Activated CD4-positive, alpha-beta T cell treated with anti-CD3 and anti-CD28 coated beads, Interleukin-2, amount 50 U/mL, for 4 hours (primary cell): ENCODE results near the gene CCL14.
A peak's percentile ranks its signal among the peaks of the same experiment; 100 is the strongest.

Experiments used
- DNase-seq, 2 experiments: peaks; one replicate each; pipeline ENCODE4 v3.0.0-alpha.2; 2020

CCL14 gene

DNA sequence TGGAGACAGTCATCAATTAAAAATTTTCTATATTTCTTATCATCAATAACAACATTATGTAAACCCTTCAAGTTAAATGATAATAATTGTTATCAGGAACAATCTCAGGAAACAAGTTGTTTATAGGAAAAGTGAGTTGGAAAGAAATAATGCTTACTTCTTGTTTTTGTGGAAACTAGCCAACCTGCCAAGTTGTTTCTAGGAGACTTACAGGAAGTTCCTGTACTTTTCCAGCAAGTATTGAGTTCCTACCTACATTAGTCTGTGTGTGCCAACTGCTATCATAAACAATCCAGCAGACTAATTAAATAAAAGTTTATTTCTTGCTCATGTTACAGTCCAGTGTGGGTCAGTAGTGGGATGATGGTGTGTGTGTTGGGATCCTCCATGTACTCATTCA is 1.6 kb upstream of the CCL14 start:
- DNase-seq = no peak

DNA sequence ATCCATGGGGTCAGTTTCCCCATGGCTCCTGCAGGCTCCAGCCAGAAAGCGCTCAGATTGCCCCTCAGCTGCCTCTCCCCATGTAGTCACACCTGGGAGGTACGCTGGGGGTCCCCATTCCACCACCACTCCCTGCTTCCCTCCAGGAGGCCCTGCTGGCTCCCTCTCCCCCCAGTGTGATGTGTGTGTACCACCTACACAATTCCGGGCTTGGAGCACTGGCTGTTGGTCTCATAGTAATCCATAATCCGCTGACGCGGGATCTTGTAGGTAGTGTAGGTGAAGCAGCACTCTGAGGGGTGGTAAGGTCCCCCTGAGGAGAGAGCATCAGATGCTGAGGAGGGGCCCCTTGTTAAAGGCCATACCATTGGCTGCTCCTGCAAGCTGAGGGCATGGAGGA is 2.4 kb downstream of the CCL14 start:
- DNase-seq = no peak

- DNase-seq = no peak
These were observed 3.9 kb downstream of the CCL14 start for GRCh38 chr17:35982409-35983191.

- no peak for DNase-seq
These were observed 4.6 kb downstream of the CCL14 start for GRCh38 chr17:35981908-35982330.

DNA sequence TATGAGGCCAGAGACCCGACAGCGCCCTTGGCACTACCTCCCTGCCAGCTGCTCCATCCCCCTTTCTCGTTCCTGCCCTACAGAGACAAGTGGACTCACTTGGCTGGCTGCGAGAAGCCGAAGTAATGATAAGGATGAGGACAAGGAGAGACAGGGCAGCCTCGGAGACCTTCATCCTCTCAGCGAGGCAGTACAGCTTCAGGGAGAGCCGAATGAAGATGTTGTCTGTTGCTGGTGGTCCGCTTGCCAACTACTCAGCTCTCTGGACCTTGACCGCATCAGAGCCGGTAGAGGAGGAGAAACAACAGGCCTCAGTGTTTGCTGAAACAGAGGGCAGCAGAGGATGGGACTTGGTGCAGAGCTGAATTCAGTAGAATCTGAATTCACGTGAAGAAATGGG is 5.3 kb downstream of the CCL14 start, which contains the start of gene CCL16:
Gene CCL16, minus strand, starts transcription at position 252 of the 400 bp plus-strand sequence. Its CDS starts 77 bp downstream, at position 175.
- no peak for DNase-seq

DNA sequence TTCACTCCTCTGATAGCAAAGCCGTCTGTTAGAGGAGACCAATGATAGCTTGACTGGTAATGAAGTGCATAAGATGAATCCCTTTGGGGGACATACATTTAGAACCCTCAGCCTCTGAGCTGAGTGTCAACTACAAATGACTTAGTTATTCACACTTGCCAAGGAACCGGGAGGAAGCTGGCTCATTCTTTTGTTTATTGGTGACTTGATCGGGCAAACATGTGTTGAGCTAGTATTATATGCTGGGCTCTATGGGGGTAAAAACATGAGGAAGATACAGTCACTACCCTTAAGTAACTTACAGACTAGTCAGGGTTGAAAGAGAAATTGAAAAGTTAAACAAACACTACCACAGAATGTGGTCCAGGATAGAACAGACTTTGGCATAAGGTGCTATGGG is 8.2 kb downstream of the CCL14 start:
- DNase-seq = no peak

GRCh38 chr17:35977509-35977908 is 9.0 kb downstream of the CCL14 start:
- no peak for DNase-seq

GRCh38 chr17:35973333-35974260 is 12.9 kb downstream of the CCL14 start:
- no peak for DNase-seq

DNA sequence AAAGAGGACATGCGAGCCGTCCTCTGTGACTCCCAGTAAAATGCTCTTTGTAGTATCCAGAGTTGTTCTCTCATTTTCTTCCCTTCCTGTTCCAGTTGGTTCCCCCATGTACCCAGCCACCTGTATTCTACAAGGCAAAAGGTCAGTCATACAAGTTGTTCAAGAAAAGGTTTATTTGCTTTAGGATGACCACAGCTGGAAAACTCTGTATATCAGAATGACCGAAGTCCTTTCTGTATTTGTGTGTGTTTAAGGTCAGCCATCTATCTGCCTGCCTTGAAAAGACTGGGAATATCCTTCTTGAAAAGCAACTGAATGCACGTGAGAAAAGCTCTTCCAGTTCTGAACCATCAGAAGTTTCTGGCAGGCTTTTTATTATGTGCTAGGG is 13.6 kb downstream of the CCL14 start:
- no peak for DNase-seq

- DNase-seq = no peak
These were observed 14.0 kb downstream of the CCL14 start for GRCh38 chr17:35972535-35972934.

GRCh38 chr17:35972066-35972465 is 14.5 kb downstream of the CCL14 start:
- DNase-seq = no peak

DNA sequence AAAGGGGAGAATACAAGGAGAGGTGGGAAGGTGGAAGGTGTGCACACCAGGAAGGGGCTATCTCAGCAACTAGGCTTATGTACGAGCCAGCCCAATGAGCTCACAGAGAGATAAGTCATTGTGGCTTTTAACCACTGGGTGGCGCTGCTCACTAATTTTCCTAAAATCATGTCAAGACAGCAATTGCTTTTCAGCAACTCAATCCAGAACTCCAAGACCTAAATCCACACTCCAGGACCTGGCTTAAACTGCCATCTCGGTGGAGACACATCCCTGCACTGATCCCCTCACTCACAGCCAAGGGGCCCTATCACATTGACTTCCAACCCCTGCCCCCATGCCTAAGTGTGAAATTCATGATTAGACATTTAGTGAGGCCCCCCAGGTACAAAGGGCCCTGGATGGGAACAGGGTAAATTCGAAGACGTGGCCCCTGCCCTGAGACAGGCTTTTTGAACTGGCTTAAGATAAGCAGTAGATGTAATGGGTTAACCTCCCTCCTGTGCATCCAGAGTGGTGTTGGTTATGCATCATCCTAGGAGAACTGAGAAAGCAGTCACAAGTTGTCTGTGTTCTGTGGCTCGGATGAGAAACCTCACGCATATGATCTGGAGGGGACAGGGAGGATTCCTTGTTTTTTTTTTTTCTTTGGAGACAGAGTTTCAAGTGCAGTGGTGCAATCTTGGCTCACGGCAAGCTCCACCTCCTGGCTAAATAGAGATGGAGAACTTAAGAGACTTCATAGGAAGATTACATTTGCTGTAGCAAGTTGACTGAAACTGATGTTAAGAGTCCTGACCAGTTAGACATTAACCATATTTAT is 16.8 kb downstream of the CCL14 start:
- DNase-seq = peak; percentile 57 to 63

GRCh38 chr17:35968520-35969054 is 17.9 kb downstream of the CCL14 start:
- DNase-seq = no peak

- no peak for DNase-seq
These were observed 21.3 kb downstream of the CCL14 start for GRCh38 chr17:35965272-35965671.

DNA sequence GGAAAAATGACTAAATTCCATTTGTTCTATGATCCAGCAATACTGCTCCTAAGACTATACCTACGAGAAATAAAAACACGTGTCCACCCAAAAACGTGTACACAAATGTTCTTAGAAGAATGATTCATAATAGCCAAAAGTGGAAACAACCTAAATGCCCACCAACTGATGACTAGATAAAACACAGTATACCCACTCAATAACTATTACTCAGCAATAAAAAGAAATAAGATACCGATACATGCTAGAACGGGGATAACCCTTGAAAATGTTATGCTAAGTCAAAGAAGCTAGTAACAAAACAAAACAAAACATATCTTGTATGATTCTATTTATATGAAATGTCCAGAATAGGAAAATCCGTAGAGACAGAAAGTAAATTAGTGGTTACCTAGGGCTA is 22.9 kb downstream of the CCL14 start:
- DNase-seq = no peak

DNA sequence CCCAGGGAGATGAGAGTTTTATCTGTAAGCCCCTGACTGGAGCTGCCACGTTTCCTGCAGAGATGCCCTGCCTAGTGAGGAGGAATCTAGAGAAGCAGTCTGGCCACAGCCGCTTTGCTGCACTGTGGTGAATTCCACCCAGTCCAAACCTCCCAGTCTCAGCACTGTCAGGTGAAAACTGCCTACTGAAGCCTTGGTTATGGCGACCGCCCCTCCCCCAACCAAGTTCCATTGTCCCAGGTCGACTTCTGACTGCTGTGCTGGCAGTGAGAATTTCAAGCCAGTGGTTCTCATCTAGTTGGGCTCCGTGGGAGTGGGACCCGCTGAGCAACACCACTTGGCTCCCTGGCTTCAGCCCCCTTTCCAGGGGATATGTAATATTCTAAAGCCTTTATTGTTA is 32.8 kb downstream of the CCL14 start:
- no peak for DNase-seq

- no peak for DNase-seq
These were observed 37.1 kb downstream of the CCL14 start for GRCh38 chr17:35949401-35949800.

DNA sequence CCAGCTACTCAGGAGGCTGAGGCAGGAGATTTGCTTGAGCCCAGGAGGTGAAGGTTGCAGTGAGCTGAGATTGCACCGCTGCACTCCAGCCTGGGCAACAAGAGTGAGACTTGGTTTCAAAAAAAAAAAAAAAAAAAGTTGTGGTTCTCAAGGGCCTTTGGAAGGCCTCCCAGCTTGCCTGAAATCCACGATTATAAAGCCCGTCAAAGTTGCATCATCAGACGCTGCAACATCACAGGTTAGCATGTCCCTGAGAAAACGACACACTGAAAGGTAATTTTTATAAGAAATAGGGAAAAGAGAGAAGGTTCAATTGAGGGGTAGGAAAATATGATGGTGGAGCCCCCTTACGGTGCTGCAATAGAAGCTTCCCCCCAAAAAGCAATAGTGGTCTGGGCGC is 38.4 kb downstream of the CCL14 start:
- no peak for DNase-seq

GRCh38 chr17:35947156-35947585 is 39.4 kb downstream of the CCL14 start:
- DNase-seq = peak; percentile 24 to 26

GRCh38 chr17:35944151-35944550 is 42.4 kb downstream of the CCL14 start:
- DNase-seq = no peak

DNA sequence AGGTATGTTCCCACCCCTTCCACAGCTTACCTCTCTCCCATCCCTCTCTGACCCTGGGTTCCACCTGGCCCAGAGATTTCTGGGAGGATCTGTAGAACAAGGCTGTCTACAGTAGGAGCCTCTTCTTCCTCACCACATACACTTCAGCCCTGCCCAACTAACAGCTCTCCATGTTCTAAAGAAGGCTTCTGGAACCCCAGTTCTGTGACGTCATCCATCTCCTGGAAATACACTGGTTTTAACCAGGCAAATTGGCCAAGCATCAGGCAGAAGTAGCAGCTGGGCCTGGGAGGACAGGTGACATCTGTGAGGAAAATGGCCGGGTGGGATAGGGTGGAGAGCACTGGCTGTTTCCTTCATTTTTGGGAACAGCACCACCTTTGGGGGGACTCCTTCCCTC is 43.0 kb downstream of the CCL14 start, which contains the start of gene LYZL6:
Gene LYZL6, minus strand, starts transcription at position 177 of the 400 bp plus-strand sequence. CDS start 4,357 bp downstream, outside the sequence.
- no peak for DNase-seq

- DNase-seq = no peak
These were observed 43.8 kb downstream of the CCL14 start for GRCh38 chr17:35942588-35943186.
